Right kidney (tissue), 9 donors: ENCODE measurements around the gene TNIP1.

Experiments used
- DNase-seq: peaks from one replicate; pipeline ENCODE4 v3.0.0-alpha.2; 2016
- long read RNA-seq, 8 donors: transcript quantifications; one replicate each; lab custom pipeline, GENCODE V29; 2026

Gene TNIP1
- long read RNA-seq, donor 1, transcript TNIP1-211 (18 exons, 2,274 nt): major isoform, 6 of 20 reads
- long read RNA-seq, donor 1, partial matches to known transcripts: 8 of 20 reads
- long read RNA-seq, donor 1, other reads (novel, unspliced or antisense): 0 of 20 reads
- long read RNA-seq, donor 2, transcript TNIP1-211 (18 exons, 2,274 nt): major isoform, 5 of 17 reads
- long read RNA-seq, donor 2, partial matches to known transcripts: 10 of 17 reads
- long read RNA-seq, donor 2, other reads (novel, unspliced or antisense): 0 of 17 reads
- long read RNA-seq, donor 3, transcript TNIP1-211 (18 exons, 2,274 nt): major isoform, 5 of 23 reads
- long read RNA-seq, donor 3, partial matches to known transcripts: 12 of 23 reads
- long read RNA-seq, donor 3, other reads (novel, unspliced or antisense): 0 of 23 reads
- long read RNA-seq, donor 4, partial matches to known transcripts: 5 of 11 reads
- long read RNA-seq, donor 4, other reads (novel, unspliced or antisense): 0 of 11 reads
- long read RNA-seq, donor 5, transcript TNIP1-211 (18 exons, 2,274 nt): major isoform, 10 of 19 reads
- long read RNA-seq, donor 5, partial matches to known transcripts: 6 of 19 reads
- long read RNA-seq, donor 5, other reads (novel, unspliced or antisense): 0 of 19 reads
- long read RNA-seq, donor 6, transcript TNIP1-215 (6 exons, 1,394 nt): major isoform, 6 of 27 reads
- long read RNA-seq, donor 6, partial matches to known transcripts: 14 of 27 reads
- long read RNA-seq, donor 6, other reads (novel, unspliced or antisense): 0 of 27 reads
- long read RNA-seq, donor 7, transcript TNIP1-211 (18 exons, 2,274 nt): minor isoform, 7 of 32 reads
- long read RNA-seq, donor 7, transcript TNIP1-215 (6 exons, 1,394 nt): major isoform, 9 of 32 reads
- long read RNA-seq, donor 7, partial matches to known transcripts: 16 of 32 reads
- long read RNA-seq, donor 7, other reads (novel, unspliced or antisense): 0 of 32 reads
- long read RNA-seq, donor 8, partial matches to known transcripts: 0 of 6 reads
- long read RNA-seq, donor 8, other reads (novel, unspliced or antisense): 0 of 6 reads

GRCh38 chr5:151080613-151081430 lies at the start of gene TNIP1:
Gene TNIP1, minus strand, starts transcription at chr5:151081034. Its CDS starts 15,939 bp downstream, at chr5:151065095.
- DNase-seq: peak; percentile 98

- no peak for DNase-seq
Observed at GRCh38 chr5:151130235-151130921, 49.5 kb upstream of the TNIP1 start.

DNA sequence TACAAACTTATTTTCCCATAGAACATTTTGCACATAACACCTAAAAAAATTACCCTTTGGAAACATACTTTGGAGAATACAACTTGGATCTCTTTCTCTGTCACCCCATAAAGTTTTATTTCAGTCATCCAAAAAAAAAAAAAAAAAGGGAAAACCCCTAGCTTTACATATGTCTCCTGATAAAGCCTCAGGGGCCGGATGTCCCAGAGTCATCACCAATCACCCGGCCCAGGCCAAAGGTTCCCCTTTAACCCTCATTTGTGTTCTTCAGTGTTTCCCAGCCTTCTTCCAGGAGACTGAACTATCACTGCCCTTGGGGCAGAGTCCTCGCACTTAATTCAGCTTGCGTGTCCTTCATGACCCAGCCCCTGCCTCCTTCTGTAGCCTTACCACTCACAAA lies 48.0 kb upstream of the TNIP1 start:
- no peak for DNase-seq

- no peak for DNase-seq
Observed at GRCh38 chr5:151127926-151128325, 47.1 kb upstream of the TNIP1 start.

DNA sequence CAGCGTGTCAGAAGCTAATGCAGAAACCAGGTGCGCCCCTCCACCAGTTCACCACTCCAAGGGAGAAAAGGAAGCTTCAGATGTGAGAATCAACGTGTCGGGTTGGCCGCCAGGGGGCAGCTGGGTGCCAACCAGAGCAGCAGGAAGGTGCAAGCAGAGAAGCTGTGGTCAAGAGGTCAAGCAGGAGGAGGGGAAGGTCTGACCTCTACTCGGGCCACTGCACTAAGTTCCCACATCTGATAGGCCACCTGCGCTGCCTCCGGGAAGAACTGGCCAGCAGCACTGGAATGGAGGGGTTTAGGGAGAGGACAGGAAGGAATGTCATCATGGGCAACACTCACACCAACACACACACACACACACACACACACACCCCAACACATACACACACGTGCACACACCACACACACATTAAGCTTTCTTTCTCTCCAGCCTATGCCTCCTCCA lies 45.4 kb upstream of the TNIP1 start:
- DNase-seq: peak; percentile 65

DNA sequence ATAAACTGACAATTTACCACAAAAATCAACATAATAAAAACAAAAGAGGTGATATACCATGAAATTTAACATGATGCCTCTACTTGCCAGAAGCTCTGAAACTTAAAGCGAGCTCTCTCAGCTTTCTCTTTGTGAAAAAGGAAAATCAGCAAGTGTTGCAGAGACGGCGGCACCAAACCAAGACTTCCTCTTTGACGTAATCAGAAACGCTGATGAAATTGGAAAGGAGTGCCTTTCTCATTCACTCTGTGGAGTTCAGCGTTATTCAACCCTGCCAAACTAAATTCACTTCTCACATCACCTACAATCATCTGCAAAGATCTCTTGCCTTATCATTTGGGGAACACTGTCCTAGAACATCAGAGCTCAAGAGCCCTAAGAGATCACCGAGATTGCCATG lies 44.6 kb upstream of the TNIP1 start:
- no peak for DNase-seq

GRCh38 chr5:151123897-151124751 lies 43.3 kb upstream of the TNIP1 start:
- no peak for DNase-seq

DNA sequence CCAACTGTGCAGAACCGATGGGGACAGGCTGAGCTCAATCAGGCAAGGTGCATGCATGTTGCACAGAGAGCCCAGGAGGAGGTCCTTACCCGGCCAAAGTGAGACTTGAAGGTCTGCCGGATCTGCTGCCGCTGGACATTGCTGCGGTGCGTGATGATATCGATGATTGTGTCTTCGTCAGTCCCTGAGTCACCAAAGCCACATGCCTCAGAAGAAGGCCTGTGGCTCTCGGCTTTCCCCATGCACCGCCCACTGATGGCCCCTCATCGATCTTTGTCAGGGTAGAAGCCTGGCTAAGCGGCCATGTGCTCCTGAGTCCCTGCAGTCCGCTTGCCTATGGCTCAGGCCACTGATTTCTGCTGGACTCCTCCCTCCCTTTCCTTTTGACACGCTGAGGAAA lies 42.0 kb upstream of the TNIP1 start:
- no peak for DNase-seq

- DNase-seq: no peak
Observed at GRCh38 chr5:151121665-151122064, 40.8 kb upstream of the TNIP1 start.

DNA sequence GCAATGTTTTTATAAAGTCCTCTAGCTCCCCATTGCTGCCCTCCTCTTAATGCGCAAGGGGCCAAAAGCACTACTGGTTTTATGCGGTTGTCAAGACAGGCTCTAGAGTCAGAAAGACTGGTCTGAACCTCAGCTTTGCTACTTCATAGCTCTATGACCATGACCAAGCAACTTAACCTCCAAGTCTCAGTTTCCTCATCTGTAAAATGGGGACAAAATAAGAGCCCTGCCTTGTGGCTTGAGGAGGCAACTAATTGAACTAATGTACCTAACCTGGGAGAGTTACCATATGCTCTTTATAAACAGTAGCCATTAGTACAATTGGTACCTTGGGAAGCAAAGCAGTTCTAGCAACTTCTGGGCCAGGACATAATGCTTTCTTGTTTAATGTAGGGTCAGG lies 40.3 kb upstream of the TNIP1 start:
- DNase-seq: no peak

- DNase-seq: no peak
Observed at GRCh38 chr5:151118913-151119575, 38.2 kb upstream of the TNIP1 start.

DNA sequence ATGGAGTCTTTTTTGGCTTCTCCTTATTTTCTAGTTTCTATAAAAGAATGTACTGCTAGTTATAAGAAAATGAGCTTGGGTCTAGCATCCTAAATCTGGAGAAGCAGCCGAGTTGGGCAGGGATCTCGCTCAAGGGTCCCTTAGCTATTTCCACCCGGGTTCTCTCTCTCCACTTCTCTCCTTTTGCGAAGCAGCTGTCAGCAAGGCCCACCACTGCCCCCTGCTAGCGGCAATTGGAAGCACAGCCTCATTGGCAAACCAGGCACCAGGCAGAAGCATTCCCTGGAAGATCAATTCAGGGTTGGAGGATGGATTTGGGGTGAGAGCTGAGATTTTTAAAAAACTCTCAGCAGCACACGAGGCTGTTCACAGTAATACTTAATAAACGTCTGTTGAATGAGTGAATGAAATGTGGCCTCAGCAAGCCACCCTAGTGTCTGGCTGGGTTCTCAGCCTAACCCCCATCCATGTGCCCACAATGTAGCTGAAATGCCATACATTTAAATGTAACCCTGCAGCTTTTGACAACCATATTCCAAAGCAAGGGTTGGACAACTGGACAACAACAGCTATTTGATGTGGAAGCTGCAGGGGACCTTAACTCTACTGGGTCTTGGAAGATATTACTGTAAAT lies 34.6 kb upstream of the TNIP1 start:
- DNase-seq: peak; percentile 48

GRCh38 chr5:151113651-151114050 lies 32.8 kb upstream of the TNIP1 start:
- no peak for DNase-seq

GRCh38 chr5:151110992-151111391 lies 30.2 kb upstream of the TNIP1 start:
- DNase-seq: no peak

DNA sequence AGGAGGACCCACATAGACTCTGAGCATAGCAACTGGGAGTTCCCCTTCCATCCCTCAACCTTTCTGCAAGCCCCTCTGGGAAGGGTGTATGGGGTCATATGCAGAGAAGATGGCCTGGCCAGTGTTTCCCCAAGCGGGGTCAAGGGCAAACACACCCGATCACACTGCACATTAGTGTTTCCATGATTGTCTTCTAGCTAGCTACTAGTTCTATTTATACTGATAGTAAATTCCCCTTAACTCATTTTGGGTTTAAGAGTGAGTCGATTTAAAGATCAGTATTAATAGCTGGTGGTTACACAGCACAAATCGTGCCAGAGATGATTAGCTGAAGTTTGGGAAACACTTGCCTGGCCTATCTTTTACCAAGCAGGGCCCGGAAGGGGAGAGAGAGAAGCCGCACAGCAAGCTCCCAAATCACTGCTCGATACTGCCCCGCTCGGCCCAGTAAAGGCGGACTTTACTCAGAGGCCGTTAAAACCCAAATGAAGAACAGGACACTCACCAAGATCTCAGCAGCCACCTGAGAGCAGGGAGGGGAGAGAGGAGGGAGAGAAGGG lies 29.4 kb upstream of the TNIP1 start:
- no peak for DNase-seq

DNA sequence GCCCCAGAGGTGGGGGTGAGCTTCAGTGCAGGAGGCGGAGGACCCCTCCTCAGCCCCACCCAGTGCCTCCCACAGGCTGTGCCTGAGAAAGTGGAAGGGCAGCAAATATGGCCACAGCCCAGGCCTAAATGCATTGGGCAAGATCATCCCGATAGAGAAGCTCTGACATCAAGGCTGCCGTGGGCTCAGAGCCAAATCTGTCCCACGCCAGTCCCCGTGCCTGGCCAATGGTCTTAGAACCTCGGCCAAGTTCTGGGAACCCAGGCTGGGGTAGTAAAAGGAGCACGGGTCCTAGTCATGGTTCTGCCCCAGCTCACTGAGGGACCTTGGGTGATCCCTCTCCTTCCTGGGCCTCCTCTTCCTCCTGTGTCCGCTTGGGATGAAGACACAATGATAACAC lies 27.7 kb upstream of the TNIP1 start:
- DNase-seq: no peak

GRCh38 chr5:151107738-151108520 lies 27.1 kb upstream of the TNIP1 start:
- no peak for DNase-seq

DNA sequence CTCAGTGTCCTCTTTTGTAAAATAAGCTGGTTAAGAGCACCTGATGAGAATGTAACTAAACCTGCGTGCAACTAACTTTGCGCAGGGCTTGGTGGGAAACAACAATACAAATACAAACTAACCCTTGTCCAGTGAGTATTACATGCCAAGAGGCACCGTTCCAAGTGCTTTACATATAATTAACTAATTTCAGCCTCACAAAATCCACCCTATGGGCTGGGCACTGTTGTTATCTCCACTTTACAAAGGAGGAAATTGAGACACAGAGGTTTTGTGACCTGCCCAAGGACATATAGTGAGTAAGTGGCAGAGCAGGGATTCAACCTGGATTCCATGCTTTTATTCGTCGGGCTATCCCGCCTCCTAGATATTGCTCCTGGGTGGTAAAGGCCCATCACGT lies 26.2 kb upstream of the TNIP1 start:
- DNase-seq: no peak
